GM12872 (cell line): ENCODE data around the gene CYP4A22.

Source experiments
- CTCF ChIP-seq: IDR thresholded peaks from 3 replicates; pipeline ENCODE4 v1.5.1; 2011; ENCODE audit warnings: low read depth, mild to moderate bottlenecking, low read length, moderate library complexity; ENCODE audit not compliant: insufficient read depth

CYP4A22 gene

GRCh38 chr1:47174656-47175020 lies 37.4 kb downstream of the CYP4A22 start:
- TF ChIP-seq CTCF = 0 out of 3 replicates have a peak, but pooled peaks have one; percentile 4

- TF ChIP-seq CTCF = peak; percentile 100
Observed at GRCh38 chr1:47175227-47175934, 38.1 kb downstream of the CYP4A22 start.

- no peak for TF ChIP-seq CTCF
Observed at GRCh38 chr1:47178020-47178419, 40.8 kb downstream of the CYP4A22 start.

GRCh38 chr1:47178654-47179016 lies 41.4 kb downstream of the CYP4A22 start:
- TF ChIP-seq CTCF = no peak

GRCh38 chr1:47179017-47179987 lies 42.1 kb downstream of the CYP4A22 start:
- peak; percentile 93 for TF ChIP-seq CTCF

- no peak for TF ChIP-seq CTCF
Observed at GRCh38 chr1:47179988-47180563, 42.8 kb downstream of the CYP4A22 start.

- no peak for TF ChIP-seq CTCF
Observed at GRCh38 chr1:47180603-47181094, 43.4 kb downstream of the CYP4A22 start.
